ENCODE measurements around the gene ZMYM4.

Gene ZMYM4

DNA sequence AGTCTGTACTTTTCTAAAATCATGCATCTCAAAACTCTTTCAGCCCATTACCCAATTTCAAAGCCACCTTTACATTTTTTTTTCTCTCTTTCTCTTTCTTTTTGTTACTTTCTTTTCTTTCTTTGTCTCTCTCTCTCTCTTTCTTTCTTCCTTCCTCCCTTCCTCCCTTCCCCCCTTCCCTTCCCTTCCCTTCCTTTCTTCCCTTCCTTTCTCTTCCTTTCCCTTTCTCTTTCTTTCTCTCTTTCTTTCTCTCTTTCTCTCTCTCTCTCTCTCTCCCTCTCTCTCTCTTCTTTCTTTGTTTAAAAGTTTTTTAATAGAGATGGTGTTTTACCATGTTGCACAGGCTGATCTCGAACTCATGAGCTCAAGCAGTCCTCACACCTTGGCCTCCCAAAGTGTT is 11.5 kb downstream of the ZMYM4 start:
- no peak overlapping the region for H3K27ac Mint-ChIP-seq
- H3K36me3 Mint-ChIP-seq (ENCODE audit: low read depth) = peaks cover 91% of the 10 kb centered on the region
- H3K4me3 Mint-ChIP-seq = no peak overlapping the region
- TF ChIP-seq, protein P1, sequence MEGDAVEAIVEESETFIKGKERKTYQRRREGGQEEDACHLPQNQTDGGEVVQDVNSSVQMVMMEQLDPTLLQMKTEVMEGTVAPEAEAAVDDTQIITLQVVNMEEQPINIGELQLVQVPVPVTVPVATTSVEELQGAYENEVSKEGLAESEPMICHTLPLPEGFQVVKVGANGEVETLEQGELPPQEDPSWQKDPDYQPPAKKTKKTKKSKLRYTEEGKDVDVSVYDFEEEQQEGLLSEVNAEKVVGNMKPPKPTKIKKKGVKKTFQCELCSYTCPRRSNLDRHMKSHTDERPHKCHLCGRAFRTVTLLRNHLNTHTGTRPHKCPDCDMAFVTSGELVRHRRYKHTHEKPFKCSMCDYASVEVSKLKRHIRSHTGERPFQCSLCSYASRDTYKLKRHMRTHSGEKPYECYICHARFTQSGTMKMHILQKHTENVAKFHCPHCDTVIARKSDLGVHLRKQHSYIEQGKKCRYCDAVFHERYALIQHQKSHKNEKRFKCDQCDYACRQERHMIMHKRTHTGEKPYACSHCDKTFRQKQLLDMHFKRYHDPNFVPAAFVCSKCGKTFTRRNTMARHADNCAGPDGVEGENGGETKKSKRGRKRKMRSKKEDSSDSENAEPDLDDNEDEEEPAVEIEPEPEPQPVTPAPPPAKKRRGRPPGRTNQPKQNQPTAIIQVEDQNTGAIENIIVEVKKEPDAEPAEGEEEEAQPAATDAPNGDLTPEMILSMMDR (IDR thresholded peaks at IDR 0.05) = no peak
- DNase-seq = no peak
- H3K4me1 Mint-ChIP-seq = no peaks in the 10 kb centered on the region
- H3K9me3 Mint-ChIP-seq = peaks cover 78% of the 10 kb centered on the region
- H3K27me3 Mint-ChIP-seq (ENCODE audit: low read depth, poor library complexity) = no peaks in the 10 kb centered on the region

DNA sequence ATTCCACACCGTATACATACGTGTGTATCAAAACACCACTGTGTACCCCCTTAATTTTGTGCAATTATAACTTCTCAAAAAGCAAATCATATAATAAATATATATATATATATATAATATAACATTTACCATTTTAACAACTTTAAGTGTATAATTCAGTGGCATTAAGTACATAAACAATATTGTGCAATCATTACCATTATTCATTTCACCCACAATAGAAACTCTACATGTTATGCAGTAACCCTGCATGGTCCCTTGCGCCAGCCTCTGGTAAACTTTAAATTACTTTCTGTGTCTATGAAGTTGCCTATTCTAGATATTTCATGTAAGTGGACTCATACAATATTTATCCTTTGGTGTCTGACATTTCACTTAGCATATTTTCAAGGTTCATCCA is 13.1 kb downstream of the ZMYM4 start:
- TF ChIP-seq, protein P1 (IDR thresholded peaks at IDR 0.05) = no peak
- Mint-ChIP-seq H3K4me1 (no peaks in the 10 kb centered on the region), H3K27ac (no peak overlapping the region), H3K4me3 (no peak overlapping the region), H3K27me3 (ENCODE audit: low read depth, poor library complexity) (no peaks in the 10 kb centered on the region), H3K9me3 (peaks cover 82% of the 10 kb centered on the region), H3K36me3 (ENCODE audit: low read depth) (peaks cover 98% of the 10 kb centered on the region)
- no peak for DNase-seq

DNA sequence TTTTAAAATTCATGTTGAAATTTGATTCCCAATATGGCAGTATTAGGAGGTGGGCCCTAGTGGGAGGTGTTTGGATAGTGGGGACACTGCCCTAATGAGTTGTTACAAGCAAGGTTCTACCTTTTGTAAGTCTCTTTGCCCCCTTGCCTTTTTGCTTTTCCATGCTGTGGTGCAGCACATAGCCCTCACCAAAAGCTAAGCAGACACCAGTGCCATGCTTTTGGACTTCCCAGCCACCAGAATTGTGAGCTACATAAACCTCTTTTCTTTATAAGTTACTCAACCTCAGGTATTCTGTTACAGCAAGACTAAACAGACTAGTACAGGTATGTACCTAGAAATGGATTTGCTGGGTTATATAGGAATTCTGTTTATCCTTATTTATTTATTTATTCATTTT is 13.7 kb downstream of the ZMYM4 start:
- no peaks in the 10 kb centered on the region for H3K4me1 Mint-ChIP-seq
- TF ChIP-seq, protein P1 (IDR thresholded peaks at IDR 0.05) = no peak
- H3K36me3 Mint-ChIP-seq (ENCODE audit: low read depth) = peaks cover 97% of the 10 kb centered on the region
- no peak for DNase-seq
- no peak overlapping the region for H3K27ac Mint-ChIP-seq
- H3K4me3 Mint-ChIP-seq = no peak overlapping the region
- peaks cover 76% of the 10 kb centered on the region for H3K9me3 Mint-ChIP-seq
- H3K27me3 Mint-ChIP-seq (ENCODE audit: low read depth, poor library complexity) = no peaks in the 10 kb centered on the region

DNA sequence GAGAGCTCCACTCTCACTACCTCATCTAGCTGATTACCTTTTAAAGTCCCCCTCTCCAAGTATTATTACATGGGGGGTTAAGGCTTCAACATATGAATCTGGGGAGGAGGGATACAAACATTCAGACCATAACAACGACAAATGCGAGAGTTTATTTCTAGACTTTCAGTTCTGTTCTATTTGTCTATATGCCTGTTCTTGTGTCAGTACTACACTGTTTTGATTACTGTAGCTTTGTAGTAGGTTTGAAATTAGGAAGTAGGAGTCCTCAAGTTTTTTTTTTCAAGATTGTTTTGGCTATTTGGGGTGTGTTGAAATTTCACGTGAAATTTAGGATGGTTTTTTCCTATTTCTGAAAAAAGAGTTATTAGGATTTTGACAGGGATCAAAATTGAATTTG is 16.3 kb downstream of the ZMYM4 start:
- Mint-ChIP-seq H3K4me1 (no peaks in the 10 kb centered on the region), H3K4me3 (no peak overlapping the region), H3K27me3 (ENCODE audit: low read depth, poor library complexity) (no peaks in the 10 kb centered on the region), H3K27ac (no peak overlapping the region), H3K36me3 (ENCODE audit: low read depth) (peaks cover 71% of the 10 kb centered on the region), H3K9me3 (peaks cover 55% of the 10 kb centered on the region)
- TF ChIP-seq, protein P1 (IDR thresholded peaks at IDR 0.05) = no peak
- no peak for DNase-seq

DNA sequence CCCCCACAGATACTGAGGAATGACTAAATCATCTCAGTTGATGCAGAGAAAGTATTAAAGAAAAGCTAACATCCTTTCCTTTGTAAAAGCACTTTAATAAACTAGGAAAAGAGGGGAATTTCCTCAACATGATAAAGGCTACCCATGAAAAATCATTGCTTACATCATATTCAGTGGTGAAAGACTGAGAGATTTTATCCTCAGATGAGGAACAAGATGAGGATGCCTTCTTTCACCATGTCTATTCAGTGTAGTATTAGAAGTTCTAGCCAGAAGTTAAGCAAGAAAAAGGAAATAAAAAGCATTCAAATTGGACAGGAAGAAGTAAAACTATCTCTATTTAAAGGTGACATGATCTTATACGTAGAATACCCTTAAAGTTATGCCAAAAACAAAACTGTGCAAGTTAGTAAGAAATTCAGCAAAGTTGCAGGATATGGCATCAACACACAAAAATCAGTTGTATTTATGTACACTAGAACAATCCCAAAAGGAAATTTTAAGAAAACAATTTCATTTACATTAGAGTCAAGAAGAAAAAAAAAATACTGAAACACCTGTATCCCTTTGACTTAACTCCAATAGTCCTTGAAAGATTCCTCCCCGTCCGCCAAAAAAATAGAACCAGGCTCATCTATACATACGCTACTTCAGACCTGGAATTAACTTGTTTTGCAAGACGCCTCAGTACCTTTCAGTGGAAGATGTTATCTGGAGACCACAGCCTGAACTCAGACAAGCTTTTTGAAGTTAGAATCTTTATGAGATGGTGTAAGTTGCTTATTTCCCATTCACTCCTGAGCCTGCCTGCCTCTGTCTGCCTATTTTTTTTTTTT is 17.5 kb downstream of the ZMYM4 start:
- TF ChIP-seq, protein P1 (IDR thresholded peaks at IDR 0.05) = no peak
- DNase-seq = no peak
- Mint-ChIP-seq H3K9me3 (peaks cover 43% of the 10 kb centered on the region), H3K4me3 (no peak overlapping the region), H3K36me3 (ENCODE audit: low read depth) (peaks cover 69% of the 10 kb centered on the region), H3K4me1 (no peaks in the 10 kb centered on the region), H3K27ac (no peak overlapping the region), H3K27me3 (ENCODE audit: low read depth, poor library complexity) (no peaks in the 10 kb centered on the region)
